SK-N-SH treated with all-trans-retinoic acid at 6 μM for 48 hours (cell line): Measurements from ENCODE around the gene CDH4.

ENCODE experiments used
- ATAC-seq: fragments of 200-7000 bp; cut with Tn5 transposase; 3 replicates; pipeline ENCODE4 v1.9.1; 2020; ENCODE audit warnings: mild to moderate bottlenecking, moderate library complexity
- ARNTL ChIP-seq: fragments of 450-650 bp; formaldehyde crosslinking; IDR thresholded peaks from 2 replicates; pipeline ENCODE4 v1.5.0; 2020; ENCODE audit warnings: low read depth, mild to moderate bottlenecking, moderate library complexity, borderline replicate concordance
- CREB5 ChIP-seq: fragments of 250-450 bp; sonication (Bioruptor Pico); IDR thresholded peaks from 2 replicates; pipeline ENCODE4 v1.5.1; 2020; ENCODE audit warnings: low read depth, mild to moderate bottlenecking, moderate library complexity
- CSDC2 ChIP-seq: fragments of 250-450 bp; sonication (Bioruptor Pico); IDR thresholded peaks from 2 replicates; pipeline ENCODE4 v1.5.0; 2020; ENCODE audit warnings: mild to moderate bottlenecking, moderate library complexity
- CSRNP3 ChIP-seq: fragments of 250-450 bp; sonication (Bioruptor Pico); IDR thresholded peaks from 2 replicates; pipeline ENCODE4 v1.5.1; 2021; ENCODE audit warnings: mild to moderate bottlenecking, moderate library complexity
- ESRRG ChIP-seq: fragments of 250-450 bp; sonication (Bioruptor Pico); IDR thresholded peaks from 2 replicates; pipeline ENCODE4 v1.6.1; 2021; ENCODE audit warnings: mild to moderate bottlenecking
- GLIS3 ChIP-seq: fragments of 250-450 bp; sonication (Bioruptor Pico); IDR thresholded peaks from 2 replicates; pipeline ENCODE4 v1.5.0; 2020; ENCODE audit warnings: mild to moderate bottlenecking, moderate library complexity
- PATZ1 ChIP-seq: fragments of 250-450 bp; sonication (Bioruptor Pico); IDR thresholded peaks from 2 replicates; pipeline ENCODE4 v1.8.0; 2020; ENCODE audit warnings: mild to moderate bottlenecking, moderate library complexity, borderline replicate concordance
- POU6F1 ChIP-seq: fragments of 250-450 bp; sonication (Bioruptor Pico); IDR thresholded peaks from 2 replicates; pipeline ENCODE4 v1.8.0; 2021; ENCODE audit warnings: low read depth, mild to moderate bottlenecking, moderate library complexity, borderline replicate concordance
- PPARA ChIP-seq: fragments of 250-450 bp; sonication (Bioruptor Pico); IDR thresholded peaks from 2 replicates; pipeline ENCODE4 v1.5.0; 2020; ENCODE audit warnings: mild to moderate bottlenecking, borderline replicate concordance
- RARB ChIP-seq: fragments of 250-450 bp; sonication (Bioruptor Pico); IDR thresholded peaks from 2 replicates; pipeline ENCODE4 v1.8.0; 2021; ENCODE audit warnings: mild to moderate bottlenecking, moderate library complexity
- SNAI2 ChIP-seq: fragments of 250-450 bp; sonication (Bioruptor Pico); IDR thresholded peaks from 2 replicates; pipeline ENCODE4 v1.5.0; 2020; ENCODE audit warnings: mild to moderate bottlenecking, moderate library complexity
- TOX ChIP-seq: fragments of 250-450 bp; sonication (Bioruptor Pico); IDR thresholded peaks from 2 replicates; pipeline ENCODE4 v1.8.0; 2021; ENCODE audit warnings: mild to moderate bottlenecking, moderate library complexity, borderline replicate concordance
- TSHZ2 ChIP-seq: fragments of 250-450 bp; sonication (Bioruptor Pico); IDR thresholded peaks from 2 replicates; pipeline ENCODE4 v1.5.0; 2020; ENCODE audit warnings: mild to moderate bottlenecking, moderate library complexity
- ZC3H10 ChIP-seq: fragments of 250-450 bp; sonication (Bioruptor Pico); IDR thresholded peaks from 2 replicates; pipeline ENCODE4 v1.5.1; 2021; ENCODE audit warnings: mild to moderate bottlenecking, moderate library complexity
- ZFP30 ChIP-seq: fragments of 450-650 bp; formaldehyde crosslinking; IDR thresholded peaks from 2 replicates; pipeline ENCODE4 v1.5.0; 2022; ENCODE audit warnings: mild to moderate bottlenecking, moderate library complexity
- ZNF70 ChIP-seq: fragments of 450-650 bp; formaldehyde crosslinking; IDR thresholded peaks from 2 replicates; pipeline ENCODE4 v1.5.0; 2020; ENCODE audit warnings: mild to moderate bottlenecking, moderate library complexity
- ZNF8 ChIP-seq: fragments of 450-650 bp; formaldehyde crosslinking; IDR thresholded peaks from 2 replicates; pipeline ENCODE4 v1.5.0; 2020; ENCODE audit warnings: mild to moderate bottlenecking, moderate library complexity

The CDH4 gene

GRCh38 chr20:61837200-61837599 is 585.1 kb downstream of the CDH4 start:
- no peak for TF ChIP-seq PPARA (CRISPR knock-in tag)
- no peak for TF ChIP-seq ZNF8 (CRISPR knock-in tag)
- no peak for TF ChIP-seq CREB5 (CRISPR knock-in tag)
- TF ChIP-seq TOX (CRISPR knock-in tag): no peak
- no peak for TF ChIP-seq SNAI2 (CRISPR knock-in tag)
- TF ChIP-seq TSHZ2 (CRISPR knock-in tag): no peak
- TF ChIP-seq POU6F1: no peak
- no peak for TF ChIP-seq RARB
- no peak for TF ChIP-seq GLIS3 (CRISPR knock-in tag)
- TF ChIP-seq ZC3H10: no peak
- TF ChIP-seq ZFP30: no peak
- no peak for TF ChIP-seq ESRRG (CRISPR knock-in tag)
- TF ChIP-seq, all 23 proteins: peak for 0
- no peak for ATAC-seq

- TF ChIP-seq CSRNP3 (CRISPR knock-in tag) (no peak), SNAI2 (CRISPR knock-in tag) (no peak), ZNF8 (CRISPR knock-in tag) (no peak), CREB5 (CRISPR knock-in tag) (no peak), PPARA (CRISPR knock-in tag) (no peak), CSDC2 (CRISPR knock-in tag) (no peak), PATZ1 (CRISPR knock-in tag) (no peak), ARNTL (CRISPR knock-in tag) (no peak), ZNF70 (CRISPR knock-in tag) (no peak), GLIS3 (CRISPR knock-in tag) (no peak), TSHZ2 (CRISPR knock-in tag) (no peak), ZFP30 (no peak), ZC3H10 (no peak)
- TF ChIP-seq, all 23 proteins: peak for 0
- ATAC-seq: no peak
Measured at GRCh38 chr20:61839223-61839911, 587.3 kb downstream of the CDH4 start.
